D721Med (cell line): ENCODE measurements around the gene PCSK5.

Source experiments
- DNase-seq: peaks from one replicate; pipeline ENCODE4 v3.0.0; 2011; ENCODE audit warnings: low spot score; ENCODE audit not compliant: insufficient read length
- FAIRE-seq: peaks from 2 replicates; lab custom pipeline; 2011; peaks lifted over from hg19 to GRCh38; lab: Jason Lieb, UNC
- TF ChIP-seq, protein P1 (sequence below): IDR thresholded peaks from 2 replicates; pipeline ENCODE4 v1.5.1; 2012; ENCODE audit warnings: mild to moderate bottlenecking, control low read depth; ENCODE audit not compliant: insufficient read depth; ENCODE audit errors: missing control alignments

The PCSK5 gene

DNA sequence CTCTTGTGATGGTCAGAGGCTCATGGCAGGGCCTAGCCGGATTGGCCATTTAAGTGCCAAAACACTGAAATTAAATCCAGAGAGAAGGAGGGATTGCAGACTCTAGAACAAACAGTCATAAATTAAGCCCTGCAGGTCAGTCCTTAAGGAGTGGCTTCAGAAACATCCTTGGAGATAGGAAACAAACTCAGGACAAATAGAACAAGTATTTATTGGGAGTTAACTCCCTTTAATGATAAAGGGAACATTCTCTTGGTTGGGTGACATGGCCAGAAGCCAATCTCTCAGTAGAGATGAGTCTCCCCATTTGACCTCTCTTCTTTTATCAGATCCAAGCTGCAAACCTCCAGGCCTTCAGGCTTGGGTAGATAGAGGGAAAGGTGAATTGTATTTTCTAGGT lies 17.4 kb downstream of the PCSK5 start:
- FAIRE-seq (no peak), DNase-seq (no peak)
- TF ChIP-seq, protein P1, sequence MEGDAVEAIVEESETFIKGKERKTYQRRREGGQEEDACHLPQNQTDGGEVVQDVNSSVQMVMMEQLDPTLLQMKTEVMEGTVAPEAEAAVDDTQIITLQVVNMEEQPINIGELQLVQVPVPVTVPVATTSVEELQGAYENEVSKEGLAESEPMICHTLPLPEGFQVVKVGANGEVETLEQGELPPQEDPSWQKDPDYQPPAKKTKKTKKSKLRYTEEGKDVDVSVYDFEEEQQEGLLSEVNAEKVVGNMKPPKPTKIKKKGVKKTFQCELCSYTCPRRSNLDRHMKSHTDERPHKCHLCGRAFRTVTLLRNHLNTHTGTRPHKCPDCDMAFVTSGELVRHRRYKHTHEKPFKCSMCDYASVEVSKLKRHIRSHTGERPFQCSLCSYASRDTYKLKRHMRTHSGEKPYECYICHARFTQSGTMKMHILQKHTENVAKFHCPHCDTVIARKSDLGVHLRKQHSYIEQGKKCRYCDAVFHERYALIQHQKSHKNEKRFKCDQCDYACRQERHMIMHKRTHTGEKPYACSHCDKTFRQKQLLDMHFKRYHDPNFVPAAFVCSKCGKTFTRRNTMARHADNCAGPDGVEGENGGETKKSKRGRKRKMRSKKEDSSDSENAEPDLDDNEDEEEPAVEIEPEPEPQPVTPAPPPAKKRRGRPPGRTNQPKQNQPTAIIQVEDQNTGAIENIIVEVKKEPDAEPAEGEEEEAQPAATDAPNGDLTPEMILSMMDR = no peak

DNA sequence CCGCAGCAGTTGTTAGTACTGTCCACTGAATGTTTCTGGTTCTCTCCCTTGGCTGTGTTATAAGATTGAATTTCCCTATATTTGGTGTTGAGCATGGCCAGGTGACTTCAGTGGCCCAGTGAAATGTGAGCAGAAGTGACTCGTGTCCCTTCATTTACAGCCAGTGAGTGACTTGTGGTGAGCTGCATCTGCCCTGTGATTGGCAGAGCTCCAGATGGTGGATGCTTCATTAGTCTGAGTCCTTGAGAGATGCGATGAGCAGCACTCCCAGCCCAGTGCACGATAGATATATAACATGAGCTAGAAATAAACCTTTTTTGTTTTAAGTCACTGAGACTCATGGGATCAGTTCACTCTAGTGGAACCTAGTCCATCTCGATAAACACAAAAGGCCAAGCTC lies 19.3 kb downstream of the PCSK5 start:
- DNase-seq (no peak), FAIRE-seq (no peak)

GRCh38 chr9:75910731-75911130 lies 20.3 kb downstream of the PCSK5 start:
- DNase-seq (no peak), FAIRE-seq (no peak)
- TF ChIP-seq, protein P1 = no peak

More for the DNA sequence above, 19.3 kb downstream of the PCSK5 start:
- TF ChIP-seq, protein P1 = no peak

DNA sequence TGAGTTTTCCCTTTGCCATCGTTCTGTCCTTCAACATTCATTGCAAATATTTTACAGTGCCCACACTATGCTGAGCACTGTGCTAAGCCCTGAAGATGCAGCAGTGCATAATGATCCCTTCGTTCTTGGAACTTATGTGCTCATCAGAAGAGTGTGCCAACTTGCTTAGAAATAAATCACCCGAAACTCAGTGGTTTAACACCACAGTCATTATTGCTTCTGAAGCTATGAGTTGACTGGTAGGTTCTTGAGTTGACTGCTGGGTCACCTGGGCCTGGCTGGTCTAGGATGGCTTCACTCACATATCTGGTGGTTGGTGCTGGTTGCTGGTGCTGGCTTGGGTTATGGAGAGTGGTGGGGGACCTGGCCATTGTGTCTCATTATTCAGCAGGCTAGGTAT lies 20.9 kb downstream of the PCSK5 start:
- TF ChIP-seq, protein P1 = no peak
- DNase-seq (no peak), FAIRE-seq (no peak)

- TF ChIP-seq, protein P1 = no peak
- no peak for DNase-seq
- FAIRE-seq = no peak
Observed at GRCh38 chr9:75912951-75913350, 22.5 kb downstream of the PCSK5 start.

DNA sequence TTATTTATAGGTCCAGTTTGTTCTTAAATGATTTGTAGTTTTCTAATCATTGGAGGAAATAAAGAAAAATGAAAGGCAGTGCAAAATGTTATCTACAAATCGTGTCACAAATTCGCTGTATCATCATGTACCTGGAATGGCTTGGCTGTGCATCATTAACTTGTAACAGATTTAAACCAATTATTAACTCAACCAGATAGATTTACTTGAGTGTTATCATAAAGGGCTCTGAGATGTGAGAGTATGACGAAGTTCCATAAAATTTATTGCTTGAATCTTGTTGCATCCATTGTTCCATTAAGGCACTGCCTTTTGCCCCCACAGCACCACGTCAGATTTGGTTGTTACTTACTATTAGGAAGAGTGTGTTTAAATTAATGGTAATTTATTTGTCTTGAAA lies 23.5 kb downstream of the PCSK5 start:
- DNase-seq (no peak), FAIRE-seq (no peak)
- TF ChIP-seq, protein P1 = no peak

GRCh38 chr9:75914883-75915452 lies 24.5 kb downstream of the PCSK5 start:
- DNase-seq (no peak), FAIRE-seq (no peak)
- TF ChIP-seq, protein P1 = no peak
